ENCODE data around the gene COL5A3. TPM values are rescaled to one million over a fixed set of nuclear protein-coding genes. Genes with fewer than 3 reads are reported as not detected.

Gene COL5A3
- total RNA-seq: 2.4 TPM in 1 of 2 replicates, not detected in the other

GRCh38 chr19:10010247-10010691 lies at the start of gene COL5A3:
Gene COL5A3, minus strand, starts transcription at chr19:10010504. Its CDS starts 119 bp downstream, at chr19:10010385.

GRCh38 chr19:10013316-10013715 lies 3.0 kb upstream of the COL5A3 start, which contains the start of gene RDH8:
Gene RDH8, plus strand, starts transcription at chr19:10013483. Its CDS starts 15 bp downstream, at chr19:10013498.

GRCh38 chr19:9936326-9937000 lies 73.8 kb downstream of the COL5A3 start, which contains the start of gene OLFM2:
Gene OLFM2, minus strand, starts transcription at chr19:9936515. Its CDS starts 149 bp downstream, at chr19:9936366.

Other genes starting within 250 kb of the COL5A3 start
- 5.7 and 7.8 TPM in 2 replicates for gene ZNF846, start 241.8 kb downstream of the COL5A3 start, total RNA-seq
- 7.4 and 9.3 TPM in 2 replicates for gene FBXL12, start 191.4 kb downstream of the COL5A3 start, total RNA-seq
- 169 and 257 TPM in 2 replicates for gene UBL5, start 182.6 kb downstream of the COL5A3 start, total RNA-seq
- 104 and 114 TPM in 2 replicates for gene PIN1, start 175.2 kb downstream of the COL5A3 start, total RNA-seq
- gene OLFM2, start 74.0 kb downstream of the COL5A3 start, total RNA-seq: 0.36 and 2.4 TPM in 2 replicates
- gene RDH8, start 3.0 kb upstream of the COL5A3 start, total RNA-seq: not detected in 2 replicates
- gene SHFL, start 75.8 kb upstream of the COL5A3 start, total RNA-seq: 14.9 and 24.3 TPM in 2 replicates
- gene ANGPTL6, start 92.2 kb upstream of the COL5A3 start, total RNA-seq: 0.19 and 0.36 TPM in 2 replicates
- 39.1 and 45.5 TPM in 2 replicates for gene PPAN, start 95.9 kb upstream of the COL5A3 start, total RNA-seq
- 2.0 and 5.6 TPM in 2 replicates for gene P2RY11, start 101.2 kb upstream of the COL5A3 start, total RNA-seq
- gene EIF3G, start 109.4 kb upstream of the COL5A3 start, total RNA-seq: 351 and 415 TPM in 2 replicates
- 43.7 and 49.7 TPM in 2 replicates for gene DNMT1, start 184.4 kb upstream of the COL5A3 start, total RNA-seq
- gene S1PR2, start 220.8 kb upstream of the COL5A3 start, total RNA-seq: 0.72 and 2.0 TPM in 2 replicates
- 18.2 and 18.5 TPM in 2 replicates for gene MRPL4, start 241.7 kb upstream of the COL5A3 start, total RNA-seq